SH-SY5Y (cell line): ENCODE data around the gene NODAL.

Experiments used
- GATA2 ChIP-seq: IDR thresholded peaks from 2 replicates; pipeline ENCODE4 v1.6.1; 2011; ENCODE audit warnings: mild to moderate bottlenecking, low read depth, low read length
- GATA3 ChIP-seq: IDR thresholded peaks from 2 replicates; pipeline ENCODE4 v1.6.1; 2011; ENCODE audit warnings: low read depth, mild to moderate bottlenecking, low read length, moderate library complexity

GRCh38 chr10:70426823-70427222, 14.7 kb downstream of the NODAL start:
- no peak for TF ChIP-seq GATA2
- no peak for TF ChIP-seq GATA3
